KMS-11 (cell line): ENCODE data around the gene HGS.

Experiments used
- H2AFZ ChIP-seq: fragments of 200-600 bp; sonication (generic); 2 replicates; pipeline ENCODE4 v1.6.1; 2016; ENCODE audit warnings: antibody characterized with exemption, mixed run types, low read depth
- H3K27ac ChIP-seq: fragments of 200-600 bp; sonication (generic); 2 replicates; pipeline ENCODE4 v1.6.1; 2016; ENCODE audit warnings: mild to moderate bottlenecking, mixed run types
- H3K27me3 ChIP-seq: fragments of 200-600 bp; sonication (generic); 2 replicates; pipeline ENCODE4 v1.6.1; 2017; ENCODE audit warnings: mild to moderate bottlenecking, low read depth, mixed run types, moderate library complexity; ENCODE audit not compliant: insufficient read depth
- H3K36me3 ChIP-seq: fragments of 200-600 bp; sonication (generic); 2 replicates; pipeline ENCODE4 v1.6.1; 2017; ENCODE audit warnings: mild to moderate bottlenecking, mixed run types; ENCODE audit not compliant: insufficient read depth
- H3K4me1 ChIP-seq: fragments of 200-600 bp; sonication (generic); 2 replicates; pipeline ENCODE4 v1.6.1; 2016; ENCODE audit warnings: mild to moderate bottlenecking, low read depth, mixed run types; ENCODE audit not compliant: poor library complexity, severe bottlenecking
- H3K4me2 ChIP-seq: fragments of 200-600 bp; sonication (generic); 2 replicates; pipeline ENCODE4 v1.7.0; 2016; ENCODE audit warnings: mild to moderate bottlenecking, mixed run types
- H3K4me3 ChIP-seq: fragments of 200-600 bp; sonication (generic); IDR thresholded peaks from 2 replicates; pipeline ENCODE4 v1.6.1; 2017; ENCODE audit warnings: low read depth, low read length, mixed read lengths; ENCODE audit not compliant: insufficient read depth
- H3K79me2 ChIP-seq: fragments of 200-600 bp; sonication (generic); 2 replicates; pipeline ENCODE4 v1.6.1; 2016; ENCODE audit warnings: low read depth, mixed run types; ENCODE audit not compliant: insufficient read depth
- H3K9ac ChIP-seq: fragments of 200-600 bp; sonication (generic); 2 replicates; pipeline ENCODE4 v1.6.1; 2016; ENCODE audit warnings: mild to moderate bottlenecking, mixed run types
- H4K20me1 ChIP-seq: fragments of 200-600 bp; sonication (generic); 2 replicates; pipeline ENCODE4 v1.6.1; 2016; ENCODE audit warnings: mild to moderate bottlenecking, mixed run types; ENCODE audit not compliant: insufficient read depth
- CTCF ChIP-seq: fragments of 200-600 bp; sonication (generic); conservative IDR thresholded peaks from 2 replicates; pipeline ENCODE4 v1.6.1; 2017; ENCODE audit warnings: low read depth, mild to moderate bottlenecking, antibody characterized with exemption, low read length, moderate library complexity, mixed read lengths

HGS gene

GRCh38 chr17:81665205-81666091 is 18.4 kb upstream of the HGS start:
- H3K27ac ChIP-seq, result peak overlapping the region; percentile 73
- H3K27me3 ChIP-seq, result no peaks in the 10 kb centered on the region
- H3K4me2 ChIP-seq, result peak overlapping the region; percentile 94
- no peak overlapping the region for H3K4me3 ChIP-seq
- H3K36me3 ChIP-seq, result peaks cover 5% of the 10 kb centered on the region; the same call in 1 of the 2 replicates
- peak overlapping the region; percentile 87 for H3K9ac ChIP-seq
- TF ChIP-seq CTCF, result no peak
- H4K20me1 ChIP-seq, result no peaks in the 10 kb centered on the region
- H3K4me1 ChIP-seq, result peaks cover 24% of the 10 kb centered on the region
- H3K79me2 ChIP-seq, result peaks cover 42% of the 10 kb centered on the region
- peak overlapping the region; percentile 61; the same call in 1 of the 2 replicates for H2AFZ ChIP-seq

- TF ChIP-seq CTCF, result no peak
- Histone ChIP-seq H3K36me3 (peaks cover 5% of the 10 kb centered on the region; the same call in 1 of the 2 replicates), H3K4me1 (peaks cover 24% of the 10 kb centered on the region), H3K4me2 (peak overlapping the region; percentile 94), H3K9ac (peak overlapping the region; percentile 87), H3K27ac (peak overlapping the region; percentile 73), H3K79me2 (peaks cover 42% of the 10 kb centered on the region), H3K27me3 (no peaks in the 10 kb centered on the region), H2AFZ (peak overlapping the region; percentile 61), H3K4me3 (no peak overlapping the region), H4K20me1 (no peaks in the 10 kb centered on the region)
These were observed 17.8 kb upstream of the HGS start for GRCh38 chr17:81666092-81666341.

- peak within 1 kb of the TSS; percentile 61 for H2AFZ ChIP-seq
These were observed 17.2 kb upstream of the HGS start, which contains the start of the genes CCDC137 and OXLD1 for GRCh38 chr17:81666342-81667191. Gene CCDC137 (plus strand): TSS chr17:81666737. CDS start chr17:81666767, 30 bp downstream. Gene OXLD1 (minus strand): TSS chr17:81666605. CDS start chr17:81666577, 28 bp downstream.

More at GRCh38 chr17:81666342-81667191, 17.2 kb upstream of the HGS start, which contains the start of the genes CCDC137 and OXLD1:
- peak within 1 kb of the TSS; percentile 87 for H3K9ac ChIP-seq
- no peaks in the 10 kb centered on the region for H3K27me3 ChIP-seq
- no peak for TF ChIP-seq CTCF
- peak within 1 kb of the TSS; percentile 97 for H3K4me2 ChIP-seq
- H3K27ac ChIP-seq, result peak within 1 kb of the TSS; percentile 73
- peaks cover 42% of the 10 kb centered on the region for H3K79me2 ChIP-seq
- no peaks in the 10 kb centered on the region for H4K20me1 ChIP-seq
- H3K4me1 ChIP-seq, result peaks cover 24% of the 10 kb centered on the region
- H3K36me3 ChIP-seq, result peaks cover 5% of the 10 kb centered on the region; the same call in 1 of the 2 replicates
- no peak within 1 kb of the TSS for H3K4me3 ChIP-seq
